Activated CD8-positive, alpha-beta memory T cell treated with anti-CD3 and anti-CD28 coated beads for 36 hours (primary cell): ENCODE data around the gene NUPR1. TPM values are rescaled to one million over a fixed set of nuclear protein-coding genes. Genes with fewer than 3 reads are reported as not detected.
"Not testable (repeated sequence)": the region's sequence is repeated elsewhere in the genome, so short reads cannot be mapped to it uniquely, and the experiment has no call there.

Experiments used
- CTCF ChIA-PET: fragments of 350-600 bp; sonication (Branson Sonifier 250); formaldehyde crosslinking; loops from one replicate; lab custom pipeline; 2021; ENCODE audit warnings: antibody characterized with exemption; lab: Charles Lee
- POLR2A ChIA-PET: fragments of 350-600 bp; sonication (Branson Sonifier 250); formaldehyde crosslinking; loops from one replicate; lab custom pipeline; 2021; ENCODE audit warnings: antibody characterized with exemption; lab: Charles Lee
- total RNA-seq, 2 experiments: library from RNA; stranded (reverse); gene quantifications; one replicate each; pipeline ENCODE4 v1.2.3, GENCODE V29; 2021

NUPR1 gene
- total RNA-seq, 2 experiments from 2014 or later, result not detected

DNA sequence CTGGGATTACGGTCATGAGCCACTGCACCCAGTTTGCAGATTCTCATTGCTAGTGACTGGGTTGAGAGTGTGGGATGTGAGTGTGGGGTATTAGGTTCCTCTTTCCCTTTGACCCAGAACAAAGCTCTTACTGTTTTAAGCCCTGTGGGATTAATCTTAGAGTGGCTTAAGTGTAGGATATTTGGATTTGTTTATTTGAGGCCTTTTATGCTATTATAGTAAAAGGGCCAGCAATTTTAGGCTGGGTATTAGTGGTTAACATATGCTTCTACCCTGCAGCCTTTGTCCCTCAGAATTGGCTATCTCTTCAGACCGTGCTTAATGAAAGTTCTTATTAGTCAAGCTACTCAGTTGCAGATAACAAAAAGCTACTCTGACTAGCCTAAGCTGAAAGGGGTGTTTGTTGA is 18.1 kb upstream of the NUPR1 start:
- ChIA-PET POLR2A (no interaction called here), CTCF (interaction anchor here (0.9 kb wide), 1 partner anchor 389 kb away, joined by 4 read pairs; no protein-coding TSS in a partner anchor)

- POLR2A ChIA-PET, result interaction anchor here (0.6 to 1.4 kb wide), 3 partner anchors 55 to 68 kb away, joined by 4 to 5 read pairs (median 5); no protein-coding TSS in a partner anchor
Observed at GRCh38 chr16:28555561-28555960, 16.8 kb upstream of the NUPR1 start.

GRCh38 chr16:28554634-28555423 is 16.1 kb upstream of the NUPR1 start:
- ChIA-PET CTCF (interaction anchor here (0.5 to 0.6 kb wide), 2 partner anchors 308 to 854 kb away, joined by 3 to 4 read pairs; no protein-coding TSS in a partner anchor), POLR2A (interaction anchor here (0.6 to 1.4 kb wide), 4 partner anchors 59 to 68 kb away, joined by 3 to 14 read pairs (median 4); partner anchors contain the start of gene APOBR)

More at GRCh38 chr16:28555561-28555960, 16.8 kb upstream of the NUPR1 start:
- CTCF ChIA-PET, result no interaction called here

GRCh38 chr16:28553776-28554633 is 15.2 kb upstream of the NUPR1 start, which contains the start of gene SGF29:
SGF29 (plus strand) TSS chr16:28553920; CDS start chr16:28581070, 27,150 bp downstream.
- POLR2A ChIA-PET, result interaction anchor here (0.6 to 1.4 kb wide), 3 partner anchors 58 to 269 kb away, joined by 3 to 14 read pairs (median 3); partner anchors contain the start of genes APOBR and ATXN2L
- CTCF ChIA-PET, result interaction anchor here (0.5 to 0.6 kb wide), 2 partner anchors 309 to 854 kb away, joined by 3 to 4 read pairs; no protein-coding TSS in a partner anchor

- CTCF ChIA-PET, result no interaction called here
- POLR2A ChIA-PET, result interaction anchor here (0.6 kb wide), 1 partner anchor 59 kb away, joined by 4 read pairs; no protein-coding TSS in a partner anchor
Observed at GRCh38 chr16:28549301-28549899, 10.6 kb upstream of the NUPR1 start.

DNA sequence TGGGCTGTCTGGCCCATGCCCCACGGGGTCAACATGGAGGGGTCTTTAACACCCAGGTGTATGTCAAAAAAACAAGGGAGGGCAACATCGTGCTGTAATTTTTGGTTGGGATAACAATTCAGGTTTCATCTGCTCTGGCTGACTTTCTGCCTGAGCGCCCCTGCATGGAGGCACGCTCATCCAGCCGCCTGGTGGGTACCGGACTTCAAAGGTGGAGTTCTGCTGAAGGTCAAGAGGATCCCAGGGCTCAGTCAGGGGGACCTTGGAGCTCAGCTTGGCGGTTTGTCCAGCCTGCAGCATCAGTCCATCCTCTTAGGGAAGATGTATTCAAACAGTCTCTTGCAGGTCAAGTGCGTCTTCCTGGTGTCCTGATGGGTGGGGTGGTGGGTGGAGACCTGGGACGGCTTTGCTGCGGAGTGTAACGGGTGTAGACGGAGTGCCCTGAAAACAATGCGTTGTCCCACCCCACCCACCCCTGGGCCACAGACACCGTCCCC is 9.6 kb upstream of the NUPR1 start:
- CTCF ChIA-PET, result no interaction called here

GRCh38 chr16:28546626-28547025 is 7.9 kb upstream of the NUPR1 start:
- CTCF ChIA-PET, result no interaction called here
- POLR2A ChIA-PET, result no interaction called here

More for the DNA sequence above, 9.6 kb upstream of the NUPR1 start:
- POLR2A ChIA-PET, result interaction anchor here (0.6 kb wide), 1 partner anchor 56 kb away, joined by 6 read pairs; the partner anchor contains the start of gene CLN3

GRCh38 chr16:28545964-28546363 is 7.2 kb upstream of the NUPR1 start:
- POLR2A ChIA-PET, CTCF ChIA-PET: not testable (repeated sequence)

GRCh38 chr16:28544998-28545397 is 6.2 kb upstream of the NUPR1 start:
- POLR2A ChIA-PET, result no interaction called here
- CTCF ChIA-PET, result no interaction called here

GRCh38 chr16:28543072-28543471 is 4.3 kb upstream of the NUPR1 start:
- CTCF ChIA-PET, result no interaction called here

GRCh38 chr16:28542646-28543045 is 3.9 kb upstream of the NUPR1 start:
- ChIA-PET POLR2A (no interaction called here), CTCF (no interaction called here)

More at GRCh38 chr16:28543072-28543471, 4.3 kb upstream of the NUPR1 start:
- POLR2A ChIA-PET, result no interaction called here

- ChIA-PET POLR2A (no interaction called here), CTCF (no interaction called here)
Observed at GRCh38 chr16:28540346-28540745, 1.6 kb upstream of the NUPR1 start.

- CTCF ChIA-PET, result no interaction called here
- POLR2A ChIA-PET, result no interaction called here
Observed at GRCh38 chr16:28537964-28538732, 626 bp downstream of the NUPR1 start.

DNA sequence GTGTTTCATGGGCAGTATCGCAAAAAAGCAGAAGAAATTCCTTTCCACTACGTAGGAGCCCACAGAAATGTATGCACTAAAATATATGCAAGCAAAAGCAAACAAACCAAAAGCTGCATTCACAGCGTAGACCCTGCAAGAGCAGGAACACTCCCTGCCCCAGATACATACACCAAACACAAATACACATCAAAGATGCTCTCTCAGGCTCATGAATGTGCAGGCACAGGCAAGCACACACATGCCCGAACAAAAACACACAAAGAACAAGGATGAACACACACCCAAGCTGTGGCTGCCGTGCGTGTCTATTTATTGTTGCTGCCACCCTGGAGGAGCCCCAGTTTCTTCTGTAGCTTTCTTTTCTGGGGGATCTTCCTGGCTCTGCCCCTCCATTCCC is 1.7 kb downstream of the NUPR1 start:
- CTCF ChIA-PET, result no interaction called here

DNA sequence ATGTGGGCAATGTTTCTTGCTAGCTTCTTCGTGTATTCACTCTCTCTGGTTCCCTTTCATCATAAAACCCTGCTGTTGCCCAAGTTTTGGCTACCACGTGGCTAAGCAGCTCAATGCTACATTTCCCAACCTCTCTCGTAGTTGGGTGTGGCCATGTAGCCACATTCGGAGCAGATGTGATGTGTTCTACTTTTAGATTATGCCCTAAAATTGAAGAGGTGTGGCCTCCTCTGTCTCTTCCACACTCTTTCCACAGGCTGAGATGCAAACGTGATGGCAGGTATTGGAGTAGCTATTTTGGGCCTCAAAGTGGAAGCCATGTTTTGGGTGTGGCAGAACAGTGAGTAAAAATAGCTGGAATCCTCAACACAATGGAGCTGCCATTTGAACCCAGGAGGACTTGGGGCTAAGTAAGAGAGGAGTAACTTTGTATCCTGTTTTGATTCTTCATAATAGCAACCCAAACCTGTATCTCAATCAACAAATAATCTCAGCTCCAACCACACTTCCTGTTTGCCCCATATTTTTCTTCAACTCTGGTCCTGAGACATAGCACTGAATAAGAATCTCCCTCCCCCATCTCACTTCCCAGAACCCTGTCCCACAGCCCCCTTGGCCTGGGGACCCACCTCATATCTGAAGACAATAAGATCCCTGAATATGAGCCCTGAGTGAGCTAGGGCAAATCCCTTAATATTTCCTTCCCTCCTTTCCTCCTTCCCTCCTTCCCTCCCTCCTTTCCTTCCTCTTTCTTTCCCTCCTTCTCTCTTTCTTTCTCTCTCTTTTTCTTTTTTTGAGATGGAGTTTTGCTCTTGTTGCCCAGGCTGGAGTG is 4.0 kb downstream of the NUPR1 start:
- ChIA-PET CTCF (interaction anchor here (0.8 kb wide), 1 partner anchor 13 kb away, joined by 3 read pairs; no protein-coding TSS in a partner anchor), POLR2A (no interaction called here)

More for the DNA sequence above, 1.7 kb downstream of the NUPR1 start:
- POLR2A ChIA-PET, result no interaction called here

DNA sequence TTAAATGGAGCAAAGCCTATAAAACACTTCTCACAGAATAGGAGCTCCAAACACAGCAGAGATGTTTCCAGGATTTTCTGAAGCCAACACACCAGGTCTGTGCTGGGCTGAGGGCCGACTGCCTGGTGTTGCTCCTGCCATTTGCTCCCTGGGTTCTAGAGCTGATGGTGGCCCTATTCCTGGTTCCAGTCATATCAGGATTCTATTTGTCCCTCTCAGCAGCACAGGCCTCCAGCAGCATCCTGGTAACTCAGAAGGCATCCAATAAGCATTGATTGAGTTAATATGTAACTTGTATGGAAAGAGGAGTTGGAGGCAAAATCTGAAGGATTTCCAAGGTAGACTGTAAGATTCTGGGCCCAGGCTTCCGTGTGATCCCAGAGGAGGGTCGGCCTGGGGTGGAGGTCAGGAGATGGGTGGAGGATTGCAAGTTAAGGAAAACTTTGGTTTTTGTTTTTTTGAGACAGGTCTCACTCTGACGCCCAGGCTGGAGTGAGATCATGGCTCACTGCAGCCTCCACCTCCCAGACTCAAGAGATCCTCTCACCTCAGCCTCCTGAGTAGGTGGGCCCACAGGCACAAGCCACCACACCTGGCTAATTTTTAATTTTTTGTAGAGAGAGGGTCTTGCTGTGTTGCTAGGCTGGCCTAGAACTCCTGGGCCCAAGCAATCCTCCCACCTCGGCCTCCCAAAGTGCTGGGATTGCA is 5.7 kb downstream of the NUPR1 start:
- ChIA-PET CTCF (no interaction called here), POLR2A (no interaction called here)
